Body of pancreas (tissue), 4 donors: ENCODE results near the gene STAT5A.
"Not testable (repeated sequence)": the region's sequence is repeated elsewhere in the genome, so short reads cannot be mapped to it uniquely, and the experiment has no call there.

ENCODE experiments used
- POLR2A ChIP-seq, 3 donors: fragments of 450-650 bp; IDR thresholded peaks; one replicate each; pipeline ENCODE4 v1.6.1; 2016; ENCODE audit warnings: antibody characterized with exemption in 3 of 3, mild to moderate bottlenecking in 2 of 3
- TF ChIP-seq, protein P1 (sequence below), 7 experiments: fragments of 450-650 bp in 4 of 7; fragments of 200-600 bp in 3 of 7; sonication (generic) in 3 of 7; IDR thresholded peaks; one replicate each; pipeline ENCODE4 v1.5.1; 2016 to 2019; ENCODE audit warnings: antibody characterized with exemption in 7 of 7

DNA sequence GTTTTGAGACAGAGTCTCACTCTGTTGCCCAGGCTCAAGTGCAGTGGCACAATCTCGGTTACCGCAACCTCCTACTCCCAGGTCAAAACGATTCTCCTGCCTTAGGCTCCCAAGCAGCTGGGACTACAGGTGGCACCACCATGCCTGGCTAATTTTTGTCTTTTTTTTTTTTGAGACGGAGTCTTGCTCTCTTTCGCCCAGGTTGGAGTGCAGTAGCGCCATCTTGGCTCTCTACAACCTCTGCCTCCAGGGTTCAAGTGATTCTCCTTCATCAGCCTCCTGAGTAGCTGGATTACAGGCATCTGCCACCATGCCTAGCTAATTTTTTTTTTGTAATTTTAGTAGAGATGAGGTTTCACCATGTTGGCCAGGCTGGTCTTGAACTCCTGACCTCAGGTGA is 29.7 kb downstream of the STAT5A start:
- TF ChIP-seq POLR2A (IDR thresholded peaks at IDR 0.05), result not testable (repeated sequence)
- TF ChIP-seq, protein P1, sequence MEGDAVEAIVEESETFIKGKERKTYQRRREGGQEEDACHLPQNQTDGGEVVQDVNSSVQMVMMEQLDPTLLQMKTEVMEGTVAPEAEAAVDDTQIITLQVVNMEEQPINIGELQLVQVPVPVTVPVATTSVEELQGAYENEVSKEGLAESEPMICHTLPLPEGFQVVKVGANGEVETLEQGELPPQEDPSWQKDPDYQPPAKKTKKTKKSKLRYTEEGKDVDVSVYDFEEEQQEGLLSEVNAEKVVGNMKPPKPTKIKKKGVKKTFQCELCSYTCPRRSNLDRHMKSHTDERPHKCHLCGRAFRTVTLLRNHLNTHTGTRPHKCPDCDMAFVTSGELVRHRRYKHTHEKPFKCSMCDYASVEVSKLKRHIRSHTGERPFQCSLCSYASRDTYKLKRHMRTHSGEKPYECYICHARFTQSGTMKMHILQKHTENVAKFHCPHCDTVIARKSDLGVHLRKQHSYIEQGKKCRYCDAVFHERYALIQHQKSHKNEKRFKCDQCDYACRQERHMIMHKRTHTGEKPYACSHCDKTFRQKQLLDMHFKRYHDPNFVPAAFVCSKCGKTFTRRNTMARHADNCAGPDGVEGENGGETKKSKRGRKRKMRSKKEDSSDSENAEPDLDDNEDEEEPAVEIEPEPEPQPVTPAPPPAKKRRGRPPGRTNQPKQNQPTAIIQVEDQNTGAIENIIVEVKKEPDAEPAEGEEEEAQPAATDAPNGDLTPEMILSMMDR (IDR thresholded peaks at IDR 0.05), result not testable (repeated sequence)
